PC-3 (cell line): Measurements from ENCODE around the gene BARX1. TPM values are rescaled to one million over a fixed set of nuclear protein-coding genes. Genes with fewer than 3 reads are reported as not detected.

Experiments
- ATAC-seq: fragments of 200-7000 bp; cut with Tn5 transposase; 2 replicates; pipeline ENCODE4 v1.9.1; 2020; ENCODE audit warnings: mild to moderate bottlenecking, moderate library complexity
- BruUV-seq: library from RNA; stranded (reverse); fragments of 400-500 nt; replicated peaks from 2 replicates; lab custom pipeline; 2021; lab: Mats Ljungman, UMichigan
- CTCF ChIA-PET: fragments of 300-600 bp; sonication (Branson Sonifier 250); formaldehyde crosslinking; loops from one replicate; lab custom pipeline; 2022; ENCODE audit warnings: antibody characterized with exemption; lab: Charles Lee
- POLR2A ChIA-PET: fragments of 300-600 bp; sonication (Branson Sonifier 250); formaldehyde crosslinking; loops from one replicate; lab custom pipeline; 2022; ENCODE audit warnings: antibody characterized with exemption; ENCODE audit not compliant: unreplicated experiment; lab: Charles Lee
- DNase-seq: peaks from one replicate; pipeline ENCODE4 v3.0.0-alpha.2; 2015
- H2AFZ ChIP-seq: fragments of 300-600 bp; sonication (generic); 2 replicates; pipeline ENCODE4 v1.6.0; 2016; ENCODE audit warnings: antibody characterized with exemption, low read length
- H3F3A ChIP-seq: fragments of 300-600 bp; sonication (generic); one replicate; pipeline ENCODE4 v1.6.0; 2017; ENCODE audit warnings: antibody characterized with exemption, low read length, control low read depth, mild to moderate bottlenecking; ENCODE audit not compliant: unreplicated experiment
- H3K27ac ChIP-seq: fragments of 300-600 bp; sonication (generic); 2 replicates; pipeline ENCODE4 v1.5.1; 2016; ENCODE audit warnings: mild to moderate bottlenecking, low read length
- H3K27me3 ChIP-seq: fragments of 300-600 bp; sonication (generic); 2 replicates; pipeline ENCODE4 v1.6.1; 2016; ENCODE audit warnings: low read length, mixed read lengths
- H3K36me3 ChIP-seq: fragments of 300-600 bp; sonication (generic); 2 replicates; pipeline ENCODE4 v1.6.1; 2016; ENCODE audit warnings: low read depth, mixed run types, low read length, mixed read lengths
- H3K4me1 ChIP-seq: fragments of 300-600 bp; sonication (generic); 2 replicates; pipeline ENCODE4 v1.5.1; 2016; ENCODE audit warnings: low read length; ENCODE audit not compliant: insufficient read depth
- H3K4me2 ChIP-seq: fragments of 300-600 bp; sonication (generic); 2 replicates; pipeline ENCODE4 v1.6.0; 2016; ENCODE audit warnings: low read length
- H3K4me3 ChIP-seq: fragments of 300-600 bp; sonication (generic); 2 replicates; pipeline ENCODE4 v1.5.1; 2016; ENCODE audit warnings: mild to moderate bottlenecking, low read length, mixed read lengths
- H3K79me2 ChIP-seq: fragments of 300-600 bp; sonication (generic); 2 replicates; pipeline ENCODE4 v1.6.1; 2017; ENCODE audit warnings: low read length, mixed read lengths
- H3K9ac ChIP-seq: fragments of 300-600 bp; sonication (generic); 2 replicates; pipeline ENCODE4 v1.6.0; 2016; ENCODE audit warnings: mild to moderate bottlenecking, low read length
- H3K9me2 ChIP-seq: fragments of 300-600 bp; sonication (generic); replicated peaks from 2 replicates; pipeline ENCODE4 v1.6.1; 2016; ENCODE audit warnings: mixed run types, low read length, mixed read lengths
- H3K9me3 ChIP-seq: fragments of 300-600 bp; sonication (generic); 2 replicates; pipeline ENCODE4 v1.6.1; 2016; ENCODE audit warnings: low read length, mixed read lengths
- H4K20me1 ChIP-seq: fragments of 300-600 bp; sonication (generic); 2 replicates; pipeline ENCODE4 v1.6.1; 2016; ENCODE audit warnings: low read length, mixed read lengths
- CTCF ChIP-seq: fragments of 300-600 bp; sonication (generic); conservative IDR thresholded peaks from 2 replicates; pipeline ENCODE4 v1.5.1; 2017; ENCODE audit warnings: antibody characterized with exemption, low read depth, mild to moderate bottlenecking, low read length
- EZH2 ChIP-seq: fragments of 300-600 bp; sonication (generic); IDR thresholded peaks from one replicate; pipeline ENCODE4 v1.6.1; 2017; ENCODE audit warnings: antibody characterized with exemption, mild to moderate bottlenecking, low read length; ENCODE audit not compliant: unreplicated experiment
- EZH2phosphoT487 ChIP-seq: fragments of 300-600 bp; sonication (generic); IDR thresholded peaks from 2 replicates; pipeline ENCODE4 v1.6.1; 2018; ENCODE audit warnings: mild to moderate bottlenecking, antibody characterized with exemption, low read length, borderline replicate concordance
- intact Hi-C: fragments of 100-400 bp; cut with micrococcal nuclease; formaldehyde crosslinking; loops from 2 replicates; pipeline ENCODE4 v1.9.0; 2023
- total RNA-seq: library from RNA; depleted of rRNA; stranded (reverse); fragments of >200 nt; gene quantifications from 2 replicates; pipeline ENCODE4 v1.2.3, GENCODE V29; 2014

BARX1 gene
- total RNA-seq, 1 experiment from 2014 or later: not detected

GRCh38 chr9:93911801-93912554 is 43.2 kb downstream of the BARX1 start:
- no peaks in the 10 kb centered on the region for H3K27me3 ChIP-seq

GRCh38 chr9:93911136-93911745 is 43.9 kb downstream of the BARX1 start:
- H4K20me1 ChIP-seq: no peaks in the 10 kb centered on the region
- ChIA-PET CTCF (no interaction called here), POLR2A (no interaction called here)
- no peak overlapping the region for H3K4me3 ChIP-seq
- H2AFZ ChIP-seq: no peak overlapping the region
- no TSS peak for BruUV-seq
- no peaks in the 10 kb centered on the region for H3K36me3 ChIP-seq
- no peak for ATAC-seq
- no peak overlapping the region for H3K27ac ChIP-seq
- no peak for DNase-seq
- no peak overlapping the region for H3K4me2 ChIP-seq
- H3F3A ChIP-seq: no peaks in the 10 kb centered on the region
- no peak for TF ChIP-seq CTCF
- TF ChIP-seq EZH2phosphoT487: no peak
- TF ChIP-seq EZH2: no peak
- intact Hi-C loops: no loop called here
- H3K4me1 ChIP-seq: no peaks in the 10 kb centered on the region
- H3K9me2 ChIP-seq: no peaks in the 10 kb centered on the region
- no peak overlapping the region for H3K9ac ChIP-seq
- no peaks in the 10 kb centered on the region for H3K79me2 ChIP-seq
- H3K27me3 ChIP-seq: no peaks in the 10 kb centered on the region
- H3K9me3 ChIP-seq: no peaks in the 10 kb centered on the region

More at GRCh38 chr9:93911801-93912554, 43.2 kb downstream of the BARX1 start:
- no peaks in the 10 kb centered on the region for H4K20me1 ChIP-seq
- H3K4me1 ChIP-seq: no peaks in the 10 kb centered on the region
- H3K9ac ChIP-seq: no peak overlapping the region
- POLR2A ChIA-PET: no interaction called here
- no peak overlapping the region for H3K4me3 ChIP-seq
- H3K9me3 ChIP-seq: no peaks in the 10 kb centered on the region
- DNase-seq: no peak
- TF ChIP-seq EZH2phosphoT487 (no peak), EZH2 (no peak), CTCF (no peak)
- H3K27ac ChIP-seq: no peak overlapping the region
- no TSS peak for BruUV-seq
- H2AFZ ChIP-seq: no peak overlapping the region
- H3F3A ChIP-seq: no peaks in the 10 kb centered on the region
- H3K79me2 ChIP-seq: no peaks in the 10 kb centered on the region
- intact Hi-C loops: no loop called here
- no peak overlapping the region for H3K4me2 ChIP-seq
- H3K9me2 ChIP-seq: no peaks in the 10 kb centered on the region
- CTCF ChIA-PET: no interaction called here
- no peaks in the 10 kb centered on the region for H3K36me3 ChIP-seq
- ATAC-seq: no peak

- Histone ChIP-seq H3K27ac (no peak overlapping the region), H4K20me1 (no peaks in the 10 kb centered on the region), H3F3A (no peaks in the 10 kb centered on the region), H3K4me3 (no peak overlapping the region), H3K9me3 (no peaks in the 10 kb centered on the region), H3K4me1 (no peaks in the 10 kb centered on the region), H3K79me2 (no peaks in the 10 kb centered on the region), H3K4me2 (no peak overlapping the region), H3K9ac (no peak overlapping the region), H3K36me3 (no peaks in the 10 kb centered on the region), H2AFZ (no peak overlapping the region), H3K27me3 (no peaks in the 10 kb centered on the region), H3K9me2 (no peaks in the 10 kb centered on the region)
- DNase-seq (no peak), ATAC-seq (no peak)
- no TSS peak for BruUV-seq
- ChIA-PET POLR2A (no interaction called here), CTCF (no interaction called here)
- TF ChIP-seq EZH2phosphoT487 (no peak), CTCF (no peak), EZH2 (no peak)
- intact Hi-C loops: no loop called here
These were observed 44.6 kb downstream of the BARX1 start for GRCh38 chr9:93910598-93910997.
